ENCODE data around the gene PNMT.
A peak's percentile ranks its signal among the peaks of the same experiment; 100 is the strongest.

Gene PNMT

DNA sequence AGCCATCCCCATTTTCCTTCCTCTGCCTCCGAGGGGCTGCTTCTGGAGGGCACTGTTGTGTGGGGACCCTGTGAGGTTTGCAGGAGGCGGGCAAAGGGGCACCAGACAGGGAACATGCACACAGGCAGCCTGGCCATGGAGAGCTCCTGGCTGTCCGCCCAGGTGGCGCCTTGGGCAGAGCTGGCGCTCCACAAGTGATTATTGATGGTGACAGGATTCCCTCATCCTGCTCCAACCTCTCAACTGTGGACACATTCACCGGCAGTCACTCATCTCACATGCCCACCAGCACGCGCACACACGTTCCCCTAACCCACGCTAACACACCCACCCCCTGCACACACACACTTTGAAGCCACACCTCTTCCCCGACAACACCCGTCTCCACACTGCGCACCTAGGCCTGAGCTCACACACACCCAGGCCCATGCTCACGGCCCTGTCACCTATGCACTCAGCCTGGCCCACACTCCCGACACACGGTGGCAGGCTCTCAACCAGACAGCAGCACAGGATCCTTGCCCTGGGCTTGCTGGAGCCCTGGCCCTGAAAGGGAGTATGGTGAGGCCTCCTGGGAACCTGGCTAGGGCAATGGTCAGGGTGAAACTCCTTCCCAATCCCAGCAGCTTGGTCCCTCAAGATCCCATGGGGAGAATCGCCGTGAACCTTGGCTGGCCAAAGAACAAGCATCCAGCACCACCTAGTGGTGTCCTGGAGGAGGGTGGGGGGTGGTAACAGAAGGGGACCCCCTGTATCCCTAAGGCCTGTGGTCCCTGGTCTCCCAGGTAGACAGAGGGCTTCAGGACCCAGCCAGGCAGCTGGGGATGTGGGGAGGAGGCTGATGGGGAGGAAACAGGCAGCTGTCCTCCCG is 3.6 kb downstream of the PNMT start:
- DNase-seq = no peak

DNA sequence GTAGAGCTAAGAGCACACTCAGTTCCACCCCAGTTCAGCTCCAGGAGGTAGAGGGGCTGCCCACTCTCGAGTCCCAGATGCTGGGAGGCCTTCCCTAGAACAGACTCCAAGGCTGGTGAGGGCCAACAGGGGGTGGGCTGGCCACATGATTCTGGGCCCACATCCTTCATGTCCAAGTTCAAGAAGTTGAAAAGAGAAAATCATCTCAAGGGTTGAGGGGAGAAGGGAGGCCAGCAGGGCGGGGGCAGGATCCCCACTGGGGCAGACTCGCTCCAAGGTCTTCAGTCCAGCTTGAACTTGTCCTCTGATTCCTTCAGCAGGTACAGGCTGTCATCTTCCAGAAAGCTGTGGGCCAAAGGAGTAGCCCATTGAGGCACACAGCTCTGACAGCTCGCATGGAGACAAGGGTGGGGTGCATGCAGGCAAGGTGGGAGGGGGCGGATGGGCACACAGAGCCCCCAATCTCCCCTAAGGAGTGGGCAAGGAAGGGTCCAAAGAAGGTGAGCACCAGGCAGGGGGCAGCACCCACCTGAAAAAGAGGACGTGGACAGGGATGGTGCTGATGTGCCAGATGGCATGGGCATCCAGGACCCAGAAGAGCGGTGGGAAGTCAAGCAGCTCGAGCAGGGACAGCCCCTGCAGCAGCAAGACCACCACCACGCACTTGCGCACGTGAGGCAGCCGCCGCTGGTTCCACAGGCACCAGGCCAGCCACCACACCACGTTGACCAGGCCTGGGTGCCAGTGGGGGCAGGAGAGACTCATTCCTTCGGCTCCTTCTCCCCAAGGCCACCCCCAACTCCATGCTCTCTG is 4.5 kb downstream of the PNMT start:
- no peak for DNase-seq

DNA sequence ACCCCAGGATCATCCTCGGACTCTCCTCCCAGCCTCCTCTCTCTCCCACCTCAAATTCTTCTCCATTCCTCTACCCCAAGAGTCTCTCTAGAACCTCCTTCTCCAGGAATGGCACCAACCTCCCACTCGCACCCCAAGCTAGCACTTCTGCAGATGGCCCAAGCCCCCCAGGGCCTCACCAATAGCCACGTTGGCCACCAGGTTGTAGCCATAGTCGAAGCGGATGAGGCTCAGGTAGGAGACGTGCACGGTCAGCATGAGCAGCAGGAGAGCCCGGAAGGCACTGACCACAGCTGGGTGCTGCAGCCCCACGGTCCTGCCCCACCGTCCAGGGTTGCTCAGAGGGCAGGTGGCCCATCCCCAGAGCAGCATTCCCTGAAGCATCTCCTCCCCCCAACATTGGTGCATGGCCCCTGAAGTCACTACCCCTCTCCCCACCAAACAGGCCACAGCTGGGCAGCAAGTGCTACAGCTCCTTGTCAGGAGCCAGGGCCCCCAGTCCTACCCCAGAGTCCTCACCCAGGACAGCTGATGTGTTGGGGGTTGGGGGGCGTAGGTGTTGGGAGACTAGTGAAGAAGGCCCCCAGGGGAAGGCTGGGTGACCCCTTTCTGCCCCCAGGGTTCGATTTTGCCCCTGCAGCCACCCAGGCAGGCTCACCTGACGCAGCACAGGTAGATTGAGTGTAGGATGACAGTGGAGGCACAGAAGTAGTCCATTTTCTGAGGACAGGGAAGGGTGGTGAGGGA is 5.3 kb downstream of the PNMT start:
- DNase-seq = no peak

DNA sequence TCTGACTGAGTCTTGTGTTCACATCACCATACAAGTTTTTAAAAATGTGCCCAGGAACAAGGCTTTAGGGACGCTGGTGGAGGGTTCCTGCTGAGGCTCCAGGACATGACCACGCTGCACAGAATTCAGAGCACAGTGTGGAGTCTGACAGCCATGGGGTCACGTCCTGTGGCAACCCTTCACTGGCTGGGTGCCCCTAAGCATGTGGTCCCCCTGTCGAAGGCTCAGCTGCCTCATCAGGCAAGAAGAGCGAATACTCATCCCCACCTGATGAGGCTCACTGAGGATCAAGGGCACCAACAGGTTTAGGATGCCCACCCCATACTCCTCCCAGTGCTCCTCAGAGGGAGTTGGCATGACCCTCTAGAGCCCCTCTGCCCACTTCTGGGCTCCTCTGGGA is 5.9 kb downstream of the PNMT start:
- DNase-seq = no peak

DNA sequence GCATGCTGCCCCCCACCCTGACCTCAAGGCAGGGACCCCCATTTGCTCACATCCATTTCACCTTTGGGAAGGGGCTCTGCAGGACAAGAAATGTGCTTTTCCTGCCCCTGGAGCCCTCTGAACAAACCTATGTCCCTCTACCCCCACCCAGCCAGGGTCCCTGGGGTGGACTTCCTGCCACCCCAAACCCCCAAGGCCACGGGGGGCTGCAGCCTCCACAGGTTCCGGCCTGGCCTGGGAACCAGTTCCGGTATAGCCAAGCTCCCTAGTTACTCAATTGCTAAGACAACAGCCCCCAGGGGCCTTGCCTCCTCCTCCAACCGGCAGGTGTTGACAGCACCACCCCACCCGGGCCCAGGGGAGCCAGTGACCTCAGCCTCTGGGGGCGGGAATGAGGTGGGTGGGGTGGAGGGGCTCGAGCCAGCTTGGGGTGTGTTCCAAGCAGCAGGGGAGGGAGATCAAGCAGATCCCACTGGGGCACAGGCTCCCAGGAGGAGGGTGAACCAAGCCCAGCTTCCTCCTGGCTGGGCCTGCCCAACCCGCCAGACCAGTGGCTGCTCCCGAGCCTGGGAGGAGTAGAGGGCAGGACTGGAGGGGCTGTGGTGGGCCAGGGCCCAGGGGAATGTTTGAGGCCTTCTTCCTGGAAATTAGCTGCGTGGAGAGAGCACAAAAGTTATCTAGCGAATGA is 6.6 kb downstream of the PNMT start:
- no peak for DNase-seq

DNA sequence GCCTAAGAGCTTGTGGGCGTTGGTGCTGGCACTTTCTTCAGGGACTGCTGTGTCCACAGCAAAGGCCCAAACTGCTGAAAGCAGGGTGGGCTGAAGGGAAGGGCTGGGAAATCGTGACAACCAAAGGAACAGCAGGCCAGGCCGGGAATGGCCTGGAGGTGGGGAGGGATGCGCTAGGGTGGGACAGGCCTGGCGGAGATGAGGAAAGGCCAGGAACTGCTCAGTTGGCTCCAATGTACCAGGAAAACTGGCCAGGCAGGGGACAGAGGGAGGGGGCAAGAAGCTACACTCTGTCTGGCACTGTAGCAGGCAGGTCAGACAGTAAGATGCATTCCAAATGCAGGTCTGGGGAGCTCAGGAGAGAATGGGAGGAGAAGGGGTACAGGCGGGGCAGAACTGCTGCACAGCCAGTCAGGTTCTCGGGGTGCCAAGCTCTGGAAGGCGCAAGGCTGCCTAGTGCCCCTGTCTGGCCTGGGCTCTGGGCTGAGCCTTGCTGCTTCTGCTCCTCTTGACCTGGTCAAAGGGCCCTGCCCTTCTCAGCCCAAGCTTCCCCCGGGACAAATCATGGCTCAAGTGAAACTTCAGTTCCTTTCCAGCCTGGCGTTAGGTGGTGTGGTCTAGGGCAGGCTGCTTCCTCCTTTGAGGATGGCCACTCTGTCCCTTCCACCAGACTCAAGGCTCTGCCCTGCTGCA is 7.3 kb downstream of the PNMT start:
- no peak for DNase-seq

DNA sequence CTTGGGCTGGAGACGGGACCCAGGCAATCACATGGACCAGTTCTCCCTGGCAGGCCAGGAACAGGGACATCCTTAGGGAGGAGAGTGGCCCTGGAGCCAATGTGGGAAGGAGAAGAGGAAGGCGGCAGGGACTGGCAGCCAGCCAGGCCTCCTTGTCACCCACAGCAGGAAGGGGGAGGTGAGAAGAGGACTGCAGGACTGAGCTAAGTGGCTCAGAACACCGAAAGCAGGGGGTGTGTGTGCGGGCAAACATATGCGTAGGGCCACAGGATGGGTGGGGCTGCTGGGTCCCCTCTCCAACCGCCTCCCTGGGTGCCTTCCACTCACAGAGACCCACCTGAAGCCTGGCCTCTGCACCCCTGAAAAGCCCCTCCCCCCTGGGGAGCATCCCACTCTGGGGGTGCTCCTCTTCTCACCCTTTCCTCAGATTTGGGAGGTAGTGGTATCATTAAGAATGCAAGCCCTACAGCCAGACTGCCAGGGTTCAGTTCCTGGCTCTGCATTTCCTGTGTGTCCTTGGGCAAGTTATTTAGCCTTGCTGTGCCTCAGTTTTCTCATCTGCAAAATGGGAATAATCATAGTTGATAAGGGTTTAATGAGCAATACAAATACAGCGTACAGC is 8.1 kb downstream of the PNMT start:
- DNase-seq = no peak

DNA sequence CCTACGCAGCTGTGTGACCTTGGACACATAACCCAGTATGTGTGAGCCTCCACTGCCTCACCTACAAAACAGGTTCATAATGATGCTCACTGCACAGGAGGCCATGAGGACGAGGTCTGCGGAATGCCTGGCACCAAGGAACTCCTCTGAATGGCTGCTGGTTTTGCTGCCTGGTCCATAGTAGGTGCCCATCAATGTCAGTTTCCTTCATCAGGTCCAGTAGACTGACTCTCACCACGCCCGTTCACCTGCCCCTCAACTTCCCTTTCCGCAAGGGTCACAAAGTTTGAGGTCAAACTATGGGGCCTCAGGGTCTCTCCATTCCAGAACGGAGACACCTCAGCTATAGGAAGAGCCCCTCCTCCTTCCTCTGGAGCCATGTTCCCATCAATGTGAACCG is 8.8 kb downstream of the PNMT start:
- no peak for DNase-seq

DNA sequence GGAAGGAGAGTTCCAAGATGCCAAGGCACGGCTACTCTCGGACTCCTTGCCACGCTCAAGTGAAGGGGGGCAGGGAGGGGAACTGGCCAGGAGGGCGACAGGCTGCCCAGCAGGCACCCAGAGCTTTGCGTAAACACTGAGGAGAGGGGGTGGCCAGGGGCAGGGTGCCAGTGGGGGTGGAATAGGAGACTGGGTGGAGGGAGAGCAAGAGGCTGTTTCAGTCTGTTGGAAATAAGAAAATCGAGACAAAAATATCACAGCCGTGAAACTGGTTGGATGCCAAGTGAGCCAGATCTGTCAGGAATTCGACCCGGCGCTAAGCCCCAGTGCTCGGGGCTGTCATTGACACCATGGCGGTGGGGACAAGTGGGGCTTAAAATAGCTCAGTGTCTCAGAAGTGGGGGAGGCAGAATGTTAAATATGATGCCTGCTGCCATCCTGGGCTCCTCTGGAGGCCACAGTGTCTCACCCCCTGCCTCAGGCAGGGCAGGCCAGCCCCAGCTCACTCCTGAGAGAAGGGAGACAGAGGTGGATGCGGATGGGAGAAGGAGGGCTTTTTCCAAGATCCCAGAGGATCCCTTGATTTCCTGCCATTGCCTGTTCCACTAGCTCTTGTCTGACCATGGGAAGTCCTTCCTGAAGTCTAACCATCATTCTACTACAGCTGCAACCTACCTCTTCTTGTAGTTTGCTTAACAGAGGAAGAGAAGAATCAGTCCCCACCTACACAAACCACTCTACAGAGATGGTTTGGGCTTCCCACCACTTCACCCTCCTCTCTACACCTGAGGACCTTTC is 9.5 kb downstream of the PNMT start:
- no peak for DNase-seq

DNA sequence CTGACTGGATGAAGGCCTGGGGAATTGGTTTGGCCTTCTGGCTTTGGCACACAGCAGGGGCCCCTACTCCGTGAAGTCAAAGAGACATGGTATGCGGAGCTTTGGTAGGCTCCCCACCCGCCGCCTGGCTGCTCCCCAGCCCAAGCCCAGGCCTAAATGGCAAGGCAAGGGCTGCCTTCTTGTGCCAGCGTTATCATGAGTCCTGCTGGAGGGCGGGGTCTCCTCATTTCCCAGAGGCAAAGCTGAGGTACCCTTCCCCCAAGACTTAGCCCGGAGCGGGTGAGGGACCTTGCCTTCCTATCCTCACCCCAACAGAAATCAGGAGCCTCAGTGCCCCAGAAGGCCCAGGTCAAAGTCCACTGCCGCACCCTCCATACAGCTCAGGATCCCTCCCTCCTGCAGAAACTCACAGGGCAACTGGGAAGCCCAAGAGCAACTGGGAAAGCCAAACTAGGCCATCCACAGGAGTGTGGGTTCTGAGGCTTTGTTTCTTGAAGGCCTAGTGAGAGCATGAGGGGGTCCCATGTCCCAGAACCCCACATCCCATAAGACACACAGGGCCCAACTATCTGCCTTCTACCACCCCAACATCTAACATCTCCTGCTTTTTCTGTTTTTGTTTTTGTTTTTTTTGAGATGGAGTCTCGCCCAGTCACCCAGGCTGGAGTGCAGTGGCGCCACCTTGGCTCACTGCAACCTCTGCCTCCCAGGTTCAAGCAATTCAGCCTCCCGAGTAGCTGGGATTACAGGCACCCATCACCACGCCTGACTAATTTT is 10.3 kb downstream of the PNMT start:
- DNase-seq = no peak

DNA sequence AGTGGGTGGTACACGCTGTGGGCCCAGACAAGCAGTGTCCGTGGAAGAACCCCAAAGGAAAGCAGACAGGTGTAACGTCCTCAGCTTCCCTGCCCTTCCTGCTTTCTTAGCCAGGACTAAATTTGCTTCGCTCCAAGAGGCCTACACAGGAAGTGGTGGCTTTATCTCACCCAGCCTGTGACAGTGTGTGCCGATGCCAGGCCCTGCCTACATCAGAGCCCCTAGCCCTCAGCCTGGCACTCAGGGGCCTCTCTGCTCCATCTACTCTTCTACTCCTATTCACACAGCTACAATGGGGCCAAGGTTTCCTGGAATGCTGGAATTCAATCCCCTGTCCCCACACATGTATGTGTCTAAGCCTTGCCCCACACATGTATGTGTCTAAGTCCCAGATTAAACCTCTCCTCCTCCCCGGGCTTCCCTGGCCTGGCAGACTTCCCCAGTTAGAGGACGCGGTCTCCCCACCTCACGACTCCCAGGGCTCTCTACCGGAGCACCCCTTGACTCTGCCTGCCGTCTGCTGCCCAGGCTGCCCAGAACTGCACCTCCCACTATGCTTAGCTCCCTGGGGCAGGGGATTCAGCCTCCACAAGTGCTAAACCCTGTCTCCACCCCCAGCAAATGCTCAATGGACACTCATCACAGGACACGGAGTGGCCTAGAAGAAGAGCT is 11.4 kb downstream of the PNMT start:
- DNase-seq = no peak

DNA sequence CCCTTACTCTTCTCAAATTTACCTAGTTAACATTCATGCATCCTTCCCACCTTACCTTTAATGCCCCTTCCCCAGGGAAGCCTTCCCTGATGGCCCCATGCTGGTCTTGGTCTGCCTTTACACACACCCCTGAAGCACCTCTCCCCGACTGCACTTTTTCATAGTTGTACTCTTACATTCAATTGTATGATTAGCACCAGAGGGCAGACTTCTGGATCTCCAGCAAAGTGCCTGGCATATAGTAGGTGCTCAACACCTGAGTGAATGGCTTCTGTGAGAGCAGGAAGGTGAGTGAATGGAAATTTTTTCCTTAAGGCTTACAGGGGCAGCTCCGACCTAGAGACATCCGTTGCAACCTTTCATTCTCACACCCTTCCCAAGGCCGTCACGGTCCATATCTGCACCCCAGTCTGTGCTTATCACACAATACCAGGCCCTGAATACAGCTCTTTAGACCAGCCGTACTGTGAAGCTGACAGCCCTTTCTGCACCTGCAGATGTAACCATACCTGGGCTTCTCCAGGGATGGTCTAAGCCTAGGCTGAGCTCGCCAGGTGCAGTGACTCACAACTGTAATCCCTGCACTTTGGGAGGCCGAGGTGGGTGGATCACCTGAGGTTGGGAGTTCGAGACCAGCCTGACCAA is 15.2 kb downstream of the PNMT start:
- no peak for DNase-seq

DNA sequence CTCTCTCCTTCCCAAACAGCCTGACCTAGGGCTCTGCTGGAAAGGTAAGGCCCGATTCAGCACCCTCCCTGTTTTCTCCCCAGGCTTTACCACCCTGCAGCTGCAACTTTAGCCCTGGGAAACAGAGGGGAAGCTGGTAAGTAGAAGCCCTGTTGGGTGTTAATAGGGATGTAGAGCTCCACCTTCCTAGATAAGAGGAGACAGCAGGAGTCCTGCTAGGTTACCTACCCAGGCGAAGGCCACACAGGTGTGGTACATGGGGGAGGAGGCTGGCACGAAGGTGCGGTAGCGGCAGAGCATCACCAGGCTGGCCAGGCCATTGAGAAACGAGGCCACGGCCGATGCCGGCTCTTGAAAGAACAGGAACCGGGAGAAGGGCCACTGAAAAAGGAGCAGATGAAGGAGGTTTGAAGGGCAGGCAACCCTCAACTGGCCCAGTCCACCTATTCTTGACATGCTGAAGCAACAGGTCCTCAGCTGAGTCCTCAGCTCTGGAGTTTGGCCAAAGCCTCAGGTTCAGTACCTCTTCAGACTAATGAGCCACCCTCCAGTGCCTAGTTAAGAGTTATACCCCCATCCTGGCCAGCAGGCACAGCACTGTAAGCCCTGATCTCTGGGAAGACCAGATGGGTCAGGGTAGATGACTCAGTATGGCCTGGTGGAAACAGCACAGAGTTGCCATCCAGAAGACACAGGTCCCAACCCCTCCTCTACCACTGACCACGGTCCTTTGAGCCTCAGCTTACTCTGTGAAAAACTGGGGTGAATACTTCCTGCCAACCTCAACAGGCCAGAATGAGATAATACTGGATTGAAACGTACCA is 16.3 kb downstream of the PNMT start:
- no peak for DNase-seq

DNA sequence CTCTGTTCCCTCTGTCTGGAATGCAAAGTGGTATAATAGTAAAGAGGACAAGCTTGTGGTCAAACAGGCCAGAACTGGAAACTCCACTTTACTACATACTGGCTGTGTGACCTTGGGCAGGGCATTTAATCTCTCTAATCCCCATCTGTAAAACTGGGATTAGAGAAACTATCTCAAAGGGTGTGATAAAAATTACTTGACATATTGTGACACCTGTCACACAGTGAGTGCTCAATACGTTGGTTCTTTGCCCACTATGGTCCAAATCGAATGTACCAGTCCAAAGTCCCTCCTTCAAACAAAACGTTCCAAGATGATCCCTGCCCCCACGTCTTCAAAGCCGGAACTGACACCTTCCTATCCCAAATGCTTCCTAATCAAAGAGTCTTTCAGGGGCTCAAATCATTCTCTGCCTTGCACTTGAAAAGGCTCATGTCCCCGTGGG is 18.9 kb downstream of the PNMT start:
- no peak for DNase-seq

DNA sequence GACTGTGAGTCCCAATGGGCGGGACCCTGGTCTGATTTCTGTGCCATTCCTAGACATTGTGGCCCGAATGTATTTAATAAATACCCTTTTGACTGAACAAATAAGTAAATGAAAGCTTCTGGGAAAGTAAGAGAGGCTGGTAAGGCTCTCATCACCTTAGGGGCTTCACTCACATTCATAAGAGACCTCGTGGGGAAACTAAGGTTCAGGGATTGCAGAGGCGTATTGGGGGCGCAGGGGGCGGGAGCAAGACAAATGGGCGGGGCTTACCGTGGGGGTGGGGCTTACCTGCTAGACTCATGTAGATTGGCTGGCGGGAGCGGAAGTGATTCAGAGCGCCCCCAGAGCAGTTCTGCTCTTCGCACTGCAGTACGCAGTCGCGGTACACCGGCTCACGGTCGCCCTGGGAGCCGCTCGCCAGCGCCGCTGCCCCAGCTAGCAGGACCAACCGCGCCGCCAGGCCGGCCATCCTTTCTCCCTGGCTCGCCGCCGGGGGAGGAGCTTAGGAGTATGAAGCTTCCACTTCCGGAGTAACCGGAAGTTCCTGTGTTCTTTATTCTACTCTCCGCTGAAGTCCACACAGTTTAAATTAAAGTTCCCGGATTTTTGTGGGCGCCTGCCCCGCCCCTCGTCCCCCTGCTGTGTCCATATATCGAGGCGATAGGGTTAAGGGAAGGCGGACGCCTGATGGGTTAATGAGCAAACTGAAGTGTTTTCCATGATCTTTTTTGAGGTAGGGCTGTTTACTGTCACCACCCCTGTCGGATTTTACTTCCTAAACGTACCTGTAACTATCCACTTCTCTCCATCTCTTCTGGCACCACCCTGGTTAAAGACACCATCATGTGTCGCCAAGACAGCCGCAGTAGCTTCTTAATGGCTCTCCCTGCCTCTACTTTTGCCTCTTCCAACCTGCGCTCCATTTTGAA is 19.6 kb downstream of the PNMT start, which contains the start of gene PGAP3:
PGAP3 (minus strand) TSS at position 512 of the 929 bp plus-strand sequence; CDS start at position 469, 43 bp downstream.
- DNase-seq = peak; percentile 92

DNA sequence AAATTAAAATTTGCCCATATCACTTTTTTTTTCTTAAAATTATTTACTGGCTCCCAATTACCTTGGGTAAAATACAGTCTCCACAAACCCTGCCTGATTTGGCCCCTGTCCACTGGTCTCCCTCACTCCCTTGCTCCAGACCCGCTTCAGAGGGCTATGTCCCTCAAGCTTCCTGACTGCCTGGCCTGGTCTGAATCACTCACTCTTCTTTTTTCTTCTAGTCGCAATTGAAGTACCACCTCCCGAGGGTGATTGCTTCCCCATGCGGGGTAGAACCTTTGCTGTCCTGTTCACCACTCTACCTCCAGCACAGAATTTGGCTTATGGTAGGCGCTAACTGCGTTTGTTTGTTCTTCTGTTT is 20.2 kb downstream of the PNMT start:
- DNase-seq = no peak

DNA sequence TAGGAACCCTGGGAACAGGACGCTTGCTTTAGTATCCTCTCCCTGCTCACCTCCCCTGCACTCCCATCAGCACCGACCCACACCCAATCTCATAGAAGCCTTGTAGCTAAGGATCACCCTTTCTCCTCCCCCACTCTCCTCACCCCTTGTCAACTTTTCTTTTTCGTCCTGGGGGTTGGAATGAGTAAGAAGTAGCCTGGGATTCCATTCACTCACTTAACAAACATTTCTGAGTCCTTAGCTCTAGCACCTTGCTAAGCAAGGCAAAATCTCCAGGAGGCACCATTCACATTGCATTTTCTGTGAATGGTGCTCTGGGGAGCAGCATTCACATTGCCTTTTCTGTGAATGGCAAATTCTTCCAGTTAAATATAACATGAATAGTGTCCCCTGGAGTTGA is 20.7 kb downstream of the PNMT start:
- DNase-seq = no peak
